Caco-2 (cell line): ENCODE data around the gene TMEM233. TPM values are rescaled to one million over a fixed set of nuclear protein-coding genes. Genes with fewer than 3 reads are reported as not detected.

Source experiments
- BruUV-seq: library from RNA; stranded (reverse); fragments of 400-500 nt; replicated peaks from 2 replicates; lab custom pipeline; 2021; lab: Mats Ljungman, UMichigan
- CTCF ChIA-PET: fragments of 300-600 bp; sonication (Branson Sonifier 250); formaldehyde crosslinking; loops from one replicate; lab custom pipeline; 2022; ENCODE audit warnings: antibody characterized with exemption; lab: Charles Lee
- POLR2A ChIA-PET: fragments of 300-600 bp; sonication (Branson Sonifier 250); formaldehyde crosslinking; loops from one replicate; lab custom pipeline; 2022; ENCODE audit warnings: antibody characterized with exemption; lab: Charles Lee
- DNase-seq, 2 experiments: peaks; one replicate each; pipeline versions ENCODE4 v3.0.0 to v3.0.0-alpha.2; 2020 to 2022
- H3K27me3 ChIP-seq: replicated peaks from 2 replicates; pipeline ENCODE4 v1.6.0; 2011; ENCODE audit warnings: low read length; ENCODE audit not compliant: control insufficient read depth, insufficient read depth
- H3K36me3 ChIP-seq: 2 replicates; pipeline ENCODE4 v1.5.1; 2011; ENCODE audit warnings: low read length; ENCODE audit not compliant: control insufficient read depth, insufficient read depth
- H3K4me1 ChIP-seq: fragments of 250-450 bp; sonication (Bioruptor Pico); 2 replicates; pipeline ENCODE4 v1.5.1; 2020; ENCODE audit warnings: mild to moderate bottlenecking
- H3K4me3 ChIP-seq: 2 replicates; pipeline ENCODE4 v1.5.1; 2011; ENCODE audit warnings: low read depth, mild to moderate bottlenecking, control low read depth, low read length
- H3K9me3 ChIP-seq: fragments of 250-450 bp; sonication (Bioruptor Pico); 2 replicates; pipeline ENCODE4 v1.5.1; 2020; ENCODE audit warnings: mild to moderate bottlenecking, moderate library complexity
- H3K27ac Mint-ChIP-seq: one replicate; pipeline ENCODE4 v1.8.0; 2022; ENCODE audit warnings: mixed read lengths; ENCODE audit not compliant: unreplicated experiment
- H3K27me3 Mint-ChIP-seq: one replicate; pipeline ENCODE4 v1.8.0; 2022; ENCODE audit warnings: mixed read lengths; ENCODE audit not compliant: insufficient read depth, unreplicated experiment
- H3K36me3 Mint-ChIP-seq: one replicate; pipeline ENCODE4 v1.8.0; 2022; ENCODE audit warnings: mild to moderate bottlenecking, mixed read lengths; ENCODE audit not compliant: insufficient read depth, unreplicated experiment
- H3K4me1 Mint-ChIP-seq: one replicate; pipeline ENCODE4 v1.8.0; 2022; ENCODE audit warnings: low read depth, mixed read lengths; ENCODE audit not compliant: unreplicated experiment
- H3K4me3 Mint-ChIP-seq: one replicate; pipeline ENCODE4 v1.8.0; 2022; ENCODE audit warnings: mild to moderate bottlenecking, moderate library complexity, mixed read lengths; ENCODE audit not compliant: unreplicated experiment
- H3K9me3 Mint-ChIP-seq: one replicate; pipeline ENCODE4 v1.8.0; 2022; ENCODE audit warnings: mixed read lengths; ENCODE audit not compliant: unreplicated experiment
- CTCF ChIP-seq, 2 experiments: fragments of 200-600 bp in 1 of 2; IDR thresholded peaks; 1 replicate in 1 of 2; 2 replicates in 1 of 2; pipeline versions ENCODE4 v1.5.1 to v1.8.0; 2011 to 2022; ENCODE audit warnings: antibody characterized with exemption in 1 of 2, control low read depth in 1 of 2, inconsistent platforms in 1 of 2, low read depth in 1 of 2, low read length in 1 of 2, mild to moderate bottlenecking in 1 of 2, moderate library complexity in 1 of 2; ENCODE audit not compliant: insufficient read depth in 1 of 2, severe bottlenecking in 1 of 2, unreplicated experiment in 1 of 2
- intact Hi-C: fragments of 100-400 bp; cut with micrococcal nuclease; formaldehyde crosslinking; loops from one replicate; pipeline ENCODE4 v1.10.0; 2022; ENCODE audit not compliant: unreplicated experiment
- total RNA-seq: library from RNA; stranded (reverse); gene quantifications from 2 replicates; pipeline ENCODE4 v1.2.3, GENCODE V29; 2022

Gene TMEM233
- total RNA-seq, 1 experiment from 2014 or later, result not detected

GRCh38 chr12:119601877-119602733 lies 8.5 kb downstream of the TMEM233 start:
- H3K9me3 ChIP-seq, result no peaks in the 10 kb centered on the region
- DNase-seq, result no peak
- Mint-ChIP-seq H3K36me3 (no peaks in the 10 kb centered on the region), H3K4me3 (no peak overlapping the region), H3K27ac (no peak overlapping the region), H3K4me1 (no peaks in the 10 kb centered on the region), H3K27me3 (peaks cover 18% of the 10 kb centered on the region), H3K9me3 (no peaks in the 10 kb centered on the region)
- no peaks in the 10 kb centered on the region; the same call in 1 of the 2 replicates for H3K27me3 ChIP-seq
- H3K4me1 ChIP-seq, result no peaks in the 10 kb centered on the region
- ChIA-PET CTCF (no interaction called here), POLR2A (no interaction called here)
- BruUV-seq, result no TSS peak
- H3K4me3 ChIP-seq, result no peak overlapping the region
- no peak for TF ChIP-seq CTCF (IDR thresholded peaks at IDR 0.05; ENCODE audit: insufficient read depth in 1 of 2, low read depth in 1 of 2, low read length in 1 of 2, severe bottlenecking in 1 of 2, unreplicated experiment in 1 of 2)
- no peaks in the 10 kb centered on the region for H3K36me3 ChIP-seq
- intact Hi-C loops, result no loop called here

GRCh38 chr12:119602734-119603094 lies 9.1 kb downstream of the TMEM233 start:
- intact Hi-C loops, result no loop called here
- no peak overlapping the region for H3K4me3 ChIP-seq
- no peaks in the 10 kb centered on the region for H3K36me3 ChIP-seq
- H3K4me1 Mint-ChIP-seq, result no peaks in the 10 kb centered on the region
- no TSS peak for BruUV-seq
- no peaks in the 10 kb centered on the region for H3K9me3 ChIP-seq
- TF ChIP-seq CTCF (IDR thresholded peaks at IDR 0.05; ENCODE audit: insufficient read depth in 1 of 2, low read depth in 1 of 2, low read length in 1 of 2, severe bottlenecking in 1 of 2, unreplicated experiment in 1 of 2), result no peak
- POLR2A ChIA-PET, result no interaction called here
- H3K9me3 Mint-ChIP-seq, result no peaks in the 10 kb centered on the region
- no peaks in the 10 kb centered on the region for H3K4me1 ChIP-seq
- CTCF ChIA-PET, result no interaction called here
- DNase-seq, result no peak
- no peaks in the 10 kb centered on the region; the same call in 1 of the 2 replicates for H3K27me3 ChIP-seq
- H3K36me3 Mint-ChIP-seq, result no peaks in the 10 kb centered on the region
- no peak overlapping the region for H3K27ac Mint-ChIP-seq
- peaks cover 17% of the 10 kb centered on the region for H3K27me3 Mint-ChIP-seq
- no peak overlapping the region for H3K4me3 Mint-ChIP-seq

GRCh38 chr12:119603767-119604166 lies 10.2 kb downstream of the TMEM233 start:
- no peak for TF ChIP-seq CTCF (IDR thresholded peaks at IDR 0.05; ENCODE audit: insufficient read depth in 1 of 2, low read depth in 1 of 2, low read length in 1 of 2, severe bottlenecking in 1 of 2, unreplicated experiment in 1 of 2)
- H3K4me3 ChIP-seq, result no peak overlapping the region
- no peaks in the 10 kb centered on the region for H3K4me1 ChIP-seq
- intact Hi-C loops, result no loop called here
- CTCF ChIA-PET, result no interaction called here
- Mint-ChIP-seq H3K4me3 (no peak overlapping the region), H3K27ac (no peak overlapping the region), H3K27me3 (peaks cover 13% of the 10 kb centered on the region), H3K4me1 (no peaks in the 10 kb centered on the region), H3K36me3 (no peaks in the 10 kb centered on the region), H3K9me3 (no peaks in the 10 kb centered on the region)
- POLR2A ChIA-PET, result no interaction called here
- DNase-seq, result no peak
- no TSS peak for BruUV-seq
- no peaks in the 10 kb centered on the region for H3K9me3 ChIP-seq
- no peaks in the 10 kb centered on the region for H3K36me3 ChIP-seq
- H3K27me3 ChIP-seq, result no peaks in the 10 kb centered on the region; the same call in 1 of the 2 replicates
